Osteoblast (primary cell): ENCODE data around the gene KNL1. TPM values are rescaled to one million over a fixed set of nuclear protein-coding genes. Genes with fewer than 3 reads are reported as not detected.
A peak's percentile ranks its signal among the peaks of the same experiment; 100 is the strongest.

Source experiments
- DNase-seq: peaks from one replicate; pipeline ENCODE4 v3.0.0; 2011; ENCODE audit warnings: low spot score, mixed read lengths; ENCODE audit not compliant: insufficient read length; ENCODE audit errors: missing footprints
- H2AFZ ChIP-seq: 2 replicates; pipeline ENCODE4 v1.6.0; 2011; ENCODE audit warnings: mild to moderate bottlenecking, low read length
- H3K27ac ChIP-seq: 2 replicates; pipeline ENCODE4 v1.5.1; 2011; ENCODE audit warnings: mild to moderate bottlenecking, low read depth, low read length, moderate library complexity
- H3K27me3 ChIP-seq: 2 replicates; pipeline ENCODE4 v1.6.0; 2012; ENCODE audit warnings: mild to moderate bottlenecking, control low read depth, inconsistent platforms, low read length, moderate library complexity; ENCODE audit not compliant: insufficient read depth
- H3K36me3 ChIP-seq: 2 replicates; pipeline ENCODE4 v1.5.1; 2011; ENCODE audit warnings: mild to moderate bottlenecking, low read length, control low read depth, moderate library complexity; ENCODE audit not compliant: insufficient read depth
- H3K4me1 ChIP-seq: 2 replicates; pipeline ENCODE4 v1.5.1; 2011; ENCODE audit warnings: mild to moderate bottlenecking, low read length, control low read depth, moderate library complexity; ENCODE audit not compliant: insufficient read depth
- H3K4me2 ChIP-seq: 2 replicates; pipeline ENCODE4 v1.6.0; 2011; ENCODE audit warnings: mild to moderate bottlenecking, low read length; ENCODE audit not compliant: insufficient read depth
- H3K4me3 ChIP-seq: fragments of 200-600 bp; sonication (generic); 3 replicates; pipeline ENCODE4 v1.5.1; 2012; ENCODE audit warnings: mild to moderate bottlenecking, low read length, inconsistent platforms; ENCODE audit not compliant: insufficient read depth
- H3K79me2 ChIP-seq: 2 replicates; pipeline ENCODE4 v1.6.0; 2012; ENCODE audit warnings: mild to moderate bottlenecking, low read length, control low read depth, inconsistent platforms; ENCODE audit not compliant: insufficient read depth
- H3K9me3 ChIP-seq: 2 replicates; pipeline ENCODE4 v1.5.1; 2011; ENCODE audit warnings: low read depth, low read length, control low read depth
- H4K20me1 ChIP-seq: 2 replicates; pipeline ENCODE4 v1.6.0; 2012; ENCODE audit warnings: mild to moderate bottlenecking, low read length, control low read depth; ENCODE audit not compliant: insufficient read depth
- CTCF ChIP-seq: IDR thresholded peaks from 2 replicates; pipeline ENCODE4 v1.5.1; 2011; ENCODE audit warnings: mild to moderate bottlenecking, low read depth, low read length, moderate library complexity; ENCODE audit errors: extremely low read depth
- total RNA-seq: library from RNA; depleted of rRNA; stranded (reverse); fragments of >200 nt; gene quantifications from 2 replicates; pipeline ENCODE4 v1.2.3, GENCODE V29; 2012

Gene KNL1
- total RNA-seq, 1 donor, result 3.6 TPM

GRCh38 chr15:40562691-40563090 lies 31.4 kb upstream of the KNL1 start:
- DNase-seq, result no peak
- no peaks in the 10 kb centered on the region for H3K9me3 ChIP-seq
- no peaks in the 10 kb centered on the region for H3K27me3 ChIP-seq
- no peak overlapping the region for H3K4me3 ChIP-seq
- no peak for TF ChIP-seq CTCF
- peaks cover 34% of the 10 kb centered on the region for H3K79me2 ChIP-seq
- no peaks in the 10 kb centered on the region for H4K20me1 ChIP-seq
- H2AFZ ChIP-seq, result no peak overlapping the region
- H3K36me3 ChIP-seq, result peaks cover 14% of the 10 kb centered on the region
- H3K4me2 ChIP-seq, result no peak overlapping the region
- H3K27ac ChIP-seq, result no peak overlapping the region
- peaks cover 8% of the 10 kb centered on the region for H3K4me1 ChIP-seq

- DNase-seq, result no peak
- no peak overlapping the region for H2AFZ ChIP-seq
- H3K4me3 ChIP-seq, result no peak overlapping the region
- H3K27me3 ChIP-seq, result no peaks in the 10 kb centered on the region
- peaks cover 8% of the 10 kb centered on the region for H3K4me1 ChIP-seq
- no peak for TF ChIP-seq CTCF
- no peaks in the 10 kb centered on the region for H4K20me1 ChIP-seq
- no peaks in the 10 kb centered on the region for H3K9me3 ChIP-seq
- H3K27ac ChIP-seq, result peak overlapping the region; percentile 2
- peaks cover 34% of the 10 kb centered on the region for H3K79me2 ChIP-seq
- H3K4me2 ChIP-seq, result peak overlapping the region; percentile 93
- H3K36me3 ChIP-seq, result peaks cover 14% of the 10 kb centered on the region
Measured at GRCh38 chr15:40563426-40563825, 30.6 kb upstream of the KNL1 start.

GRCh38 chr15:40564591-40565332 lies 29.3 kb upstream of the KNL1 start, which contains the start of gene CCDC32:
CCDC32 (minus strand) TSS chr15:40565042; CDS start chr15:40563015, 2,027 bp downstream.
- H3K4me2 ChIP-seq, result peak within 1 kb of the TSS; percentile 93
- peak within 1 kb of the TSS; percentile 86 for H3K27ac ChIP-seq
- H3K36me3 ChIP-seq, result peaks cover 14% of the 10 kb centered on the region
- H3K27me3 ChIP-seq, result no peaks in the 10 kb centered on the region
- peak within 1 kb of the TSS; percentile 93 for H2AFZ ChIP-seq
- H3K4me1 ChIP-seq, result peaks cover 14% of the 10 kb centered on the region
- TF ChIP-seq CTCF, result no peak
- no peaks in the 10 kb centered on the region for H3K9me3 ChIP-seq
- peaks cover 34% of the 10 kb centered on the region for H3K79me2 ChIP-seq
- no peaks in the 10 kb centered on the region for H4K20me1 ChIP-seq
- peak within 1 kb of the TSS; percentile 80 for H3K4me3 ChIP-seq
- DNase-seq, result peak; percentile 97

- peak overlapping the region; percentile 93 for H3K4me2 ChIP-seq
- H2AFZ ChIP-seq, result peak overlapping the region; percentile 93
- no peak for TF ChIP-seq CTCF
- H3K27me3 ChIP-seq, result no peaks in the 10 kb centered on the region
- peaks cover 22% of the 10 kb centered on the region for H3K4me1 ChIP-seq
- peaks cover 4% of the 10 kb centered on the region for H4K20me1 ChIP-seq
- H3K79me2 ChIP-seq, result peaks cover 38% of the 10 kb centered on the region
- peak overlapping the region; percentile 80 for H3K4me3 ChIP-seq
- no peaks in the 10 kb centered on the region for H3K9me3 ChIP-seq
- H3K36me3 ChIP-seq, result peaks cover 14% of the 10 kb centered on the region
- no peak for DNase-seq
- no peak overlapping the region for H3K27ac ChIP-seq
Measured at GRCh38 chr15:40565333-40566238, 28.5 kb upstream of the KNL1 start.
